ENCODE measurements around the gene SGMS1.

DNA sequence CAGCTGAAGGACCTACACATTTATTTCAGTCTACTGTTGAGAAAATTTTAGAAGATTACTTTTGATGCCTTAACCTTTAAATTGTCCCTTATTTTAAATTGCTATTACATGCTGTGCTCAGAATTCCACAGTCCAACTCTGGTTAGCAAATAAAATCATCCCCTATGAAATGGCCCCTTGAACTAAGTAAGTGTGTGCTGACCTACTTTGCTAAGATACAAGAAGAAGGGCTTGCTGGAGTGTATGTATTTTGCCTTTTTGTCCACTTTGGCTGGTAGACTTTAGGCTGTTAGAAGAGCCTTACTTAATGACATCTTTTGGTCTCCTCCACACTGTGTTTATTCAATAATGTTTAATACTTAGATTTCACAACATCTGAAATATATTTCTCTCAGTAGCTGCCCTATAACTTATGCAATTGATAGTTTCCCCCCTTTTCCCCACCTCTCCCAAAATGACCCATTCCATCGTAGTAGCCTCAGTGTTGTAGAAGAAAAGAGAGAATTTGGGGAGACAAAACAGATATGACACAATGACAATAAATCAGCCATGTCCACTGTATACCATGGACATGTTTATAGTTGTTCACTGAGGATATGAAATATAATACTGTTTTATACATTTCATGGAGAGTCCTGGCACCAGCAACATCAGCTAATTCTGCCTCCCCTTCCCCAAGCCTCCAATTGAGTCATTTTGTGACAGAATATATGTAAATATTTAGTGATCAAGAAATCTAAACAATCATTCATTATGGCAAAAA is 264.6 kb downstream of the SGMS1 start:
- TF ChIP-seq MYC (IDR thresholded peaks at IDR 0.05; ENCODE audit: low read depth, low read length) = no peak
- TF ChIP-seq, protein P1, sequence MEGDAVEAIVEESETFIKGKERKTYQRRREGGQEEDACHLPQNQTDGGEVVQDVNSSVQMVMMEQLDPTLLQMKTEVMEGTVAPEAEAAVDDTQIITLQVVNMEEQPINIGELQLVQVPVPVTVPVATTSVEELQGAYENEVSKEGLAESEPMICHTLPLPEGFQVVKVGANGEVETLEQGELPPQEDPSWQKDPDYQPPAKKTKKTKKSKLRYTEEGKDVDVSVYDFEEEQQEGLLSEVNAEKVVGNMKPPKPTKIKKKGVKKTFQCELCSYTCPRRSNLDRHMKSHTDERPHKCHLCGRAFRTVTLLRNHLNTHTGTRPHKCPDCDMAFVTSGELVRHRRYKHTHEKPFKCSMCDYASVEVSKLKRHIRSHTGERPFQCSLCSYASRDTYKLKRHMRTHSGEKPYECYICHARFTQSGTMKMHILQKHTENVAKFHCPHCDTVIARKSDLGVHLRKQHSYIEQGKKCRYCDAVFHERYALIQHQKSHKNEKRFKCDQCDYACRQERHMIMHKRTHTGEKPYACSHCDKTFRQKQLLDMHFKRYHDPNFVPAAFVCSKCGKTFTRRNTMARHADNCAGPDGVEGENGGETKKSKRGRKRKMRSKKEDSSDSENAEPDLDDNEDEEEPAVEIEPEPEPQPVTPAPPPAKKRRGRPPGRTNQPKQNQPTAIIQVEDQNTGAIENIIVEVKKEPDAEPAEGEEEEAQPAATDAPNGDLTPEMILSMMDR (IDR thresholded peaks at IDR 0.05; ENCODE audit: extremely low read depth in 1 of 2, insufficient read depth in 1 of 2, low read depth in 1 of 2, low read length in 2 of 2) = no peak
- no peak for TF ChIP-seq POLR2A (IDR thresholded peaks at IDR 0.05; ENCODE audit: low read depth, low read length)
- no peak for TF ChIP-seq POLR2AphosphoS5 (IDR thresholded peaks at IDR 0.05; ENCODE audit: insufficient read depth, low read depth, low read length)
- TF ChIP-seq MAX (IDR thresholded peaks at IDR 0.05; ENCODE audit: insufficient read depth, insufficient read length) = no peak
- no peak for TF ChIP-seq EZH2 (IDR thresholded peaks at IDR 0.05; ENCODE audit: borderline replicate concordance, low read depth, low read length, severe bottlenecking)
- TF ChIP-seq JUN (IDR thresholded peaks at IDR 0.05; ENCODE audit: borderline replicate concordance, insufficient read depth, insufficient read length, low read depth) = no peak

Data from endothelial cell of umbilical vein (primary cell).